ENCODE data around the gene SLC17A7. TPM values are rescaled to one million over a fixed set of nuclear protein-coding genes. Genes with fewer than 3 reads are reported as not detected.

SLC17A7 gene
- total RNA-seq, 1 donor from 2014 or later, result 0.17 TPM

Other genes starting within 250 kb of the SLC17A7 start
- 0.28 and 1.0 TPM in 2 replicates for gene SLC6A16, start 116.3 kb downstream of the SLC17A7 start, total RNA-seq
- gene CD37, start 106.1 kb downstream of the SLC17A7 start, total RNA-seq, result not detected in 2 replicates
- gene TEAD2, start 79.1 kb downstream of the SLC17A7 start, total RNA-seq, result 74.7 and 101 TPM in 2 replicates
- 0.33 TPM in 1 of 2 replicates, not detected in the other for gene DKKL1, start 77.7 kb downstream of the SLC17A7 start, total RNA-seq
- not detected in 2 replicates for gene KASH5, start 53.3 kb downstream of the SLC17A7 start, total RNA-seq
- not detected in 2 replicates for gene PTH2, start 18.1 kb downstream of the SLC17A7 start, total RNA-seq
- gene GFY, start 16.1 kb downstream of the SLC17A7 start, total RNA-seq, result not detected in 2 replicates
- gene PIH1D1, start 10.3 kb upstream of the SLC17A7 start, total RNA-seq, result 143 and 169 TPM in 2 replicates
- gene ALDH16A1, start 11.7 kb upstream of the SLC17A7 start, total RNA-seq, result 55.3 and 82.5 TPM in 2 replicates
- 1.2 and 1.6 TPM in 2 replicates for gene FLT3LG, start 32.7 kb upstream of the SLC17A7 start, total RNA-seq
- 2,583 and 3,504 TPM in 2 replicates for gene RPL13A, start 46.1 kb upstream of the SLC17A7 start, total RNA-seq
- gene RPS11, start 54.9 kb upstream of the SLC17A7 start, total RNA-seq, result 2,205 and 5,498 TPM in 2 replicates
- 77.9 and 241 TPM in 2 replicates for gene FCGRT, start 71.1 kb upstream of the SLC17A7 start, total RNA-seq
- gene RCN3, start 86.5 kb upstream of the SLC17A7 start, total RNA-seq, result 6.7 and 24.8 TPM in 2 replicates
- 90.4 and 98.7 TPM in 2 replicates for gene NOSIP, start 139.0 kb upstream of the SLC17A7 start, total RNA-seq
- gene PRRG2, start 139.8 kb upstream of the SLC17A7 start, total RNA-seq, result 6.1 and 7.5 TPM in 2 replicates
- 2.4 and 4.8 TPM in 2 replicates for gene PRR12, start 149.7 kb upstream of the SLC17A7 start, total RNA-seq
- gene RRAS, start 198.6 kb upstream of the SLC17A7 start, total RNA-seq, result 24.3 and 28.6 TPM in 2 replicates
- gene SCAF1, start 200.7 kb upstream of the SLC17A7 start, total RNA-seq, result 11.9 and 26.5 TPM in 2 replicates
- 47.3 and 79.9 TPM in 2 replicates for gene IRF3, start 224.3 kb upstream of the SLC17A7 start, total RNA-seq
- gene BCL2L12, start 224.4 kb upstream of the SLC17A7 start, total RNA-seq, result 3.1 and 9.2 TPM in 2 replicates
- gene PRMT1, start 235.7 kb upstream of the SLC17A7 start, total RNA-seq, result 282 and 338 TPM in 2 replicates
- gene ADM5, start 248.1 kb upstream of the SLC17A7 start, total RNA-seq, result 0.70 and 1.5 TPM in 2 replicates
- 19.1 and 19.5 TPM in 2 replicates for gene CPT1C, start 249.6 kb upstream of the SLC17A7 start, total RNA-seq